ENCODE results near the gene RNF125.
"Not testable (repeated sequence)": the region's sequence is repeated elsewhere in the genome, so short reads cannot be mapped to it uniquely, and the experiment has no call there.

RNF125 gene

DNA sequence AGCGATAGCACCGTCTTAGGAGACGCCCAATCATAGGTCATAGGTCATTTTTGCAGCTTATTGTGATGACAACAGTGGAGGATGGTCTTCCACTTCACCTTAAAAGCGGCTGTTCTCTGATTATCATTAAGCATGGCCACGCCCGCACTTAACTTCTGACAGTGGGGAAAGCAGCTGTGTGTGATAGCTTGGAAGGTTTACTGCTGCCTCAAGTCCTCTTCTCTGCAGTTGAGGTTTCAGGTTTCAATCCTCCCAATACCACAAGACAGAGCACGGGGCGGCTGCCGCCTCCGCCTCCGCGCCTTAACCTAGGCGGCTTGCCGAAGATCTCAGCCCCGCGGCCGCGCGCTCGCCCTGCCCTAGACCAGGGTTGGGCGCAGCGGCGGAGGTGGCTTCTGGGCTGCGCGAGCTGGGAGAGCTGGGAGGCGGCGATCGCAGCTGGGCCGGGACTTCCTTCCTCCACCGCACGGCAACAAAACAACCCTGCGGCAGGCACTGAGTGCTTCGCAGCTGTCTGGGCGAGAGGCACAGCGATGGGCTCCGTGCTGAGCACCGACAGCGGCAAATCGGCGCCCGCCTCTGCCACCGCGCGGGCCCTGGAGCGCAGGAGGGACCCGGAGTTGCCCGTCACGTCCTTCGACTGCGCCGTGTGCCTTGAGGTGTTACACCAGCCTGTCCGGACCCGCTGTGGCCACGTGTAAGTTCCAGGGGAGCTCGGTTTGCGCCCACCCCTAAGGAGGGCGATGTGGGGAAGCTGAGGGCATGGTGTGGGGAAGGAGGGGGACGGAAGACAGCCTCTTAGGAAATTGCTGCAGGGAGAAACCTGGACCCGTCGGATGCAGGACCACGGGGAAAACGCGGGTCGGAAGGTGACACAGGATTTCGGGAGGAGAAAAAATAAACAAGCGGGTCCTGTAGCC lies at the start of gene RNF125:
TSS of gene RNF125 (plus strand) at position 495 of the 920 bp plus-strand sequence. CDS start at position 534, 39 bp downstream.
- peak; percentile 47 for DNase-seq

DNA sequence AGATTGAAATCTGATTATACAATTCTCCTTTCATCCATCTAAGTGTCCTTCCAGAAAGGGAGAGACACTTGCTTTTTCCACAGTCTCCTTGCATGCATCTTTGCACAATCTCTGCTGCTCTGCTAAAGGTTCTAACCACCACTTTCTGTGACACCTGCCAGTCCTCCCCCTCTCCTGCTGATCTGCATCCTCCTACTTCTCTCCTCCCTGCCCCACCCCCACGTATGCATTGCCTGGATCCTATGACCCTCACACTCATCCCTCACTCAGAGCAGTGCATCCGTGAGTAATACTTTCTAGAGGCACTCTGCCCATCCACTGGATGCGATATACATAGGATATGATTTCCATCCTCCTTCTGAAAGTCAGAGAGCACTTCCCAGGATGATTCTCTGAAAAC lies 48.0 kb upstream of the RNF125 start:
- DNase-seq = no peak

DNA sequence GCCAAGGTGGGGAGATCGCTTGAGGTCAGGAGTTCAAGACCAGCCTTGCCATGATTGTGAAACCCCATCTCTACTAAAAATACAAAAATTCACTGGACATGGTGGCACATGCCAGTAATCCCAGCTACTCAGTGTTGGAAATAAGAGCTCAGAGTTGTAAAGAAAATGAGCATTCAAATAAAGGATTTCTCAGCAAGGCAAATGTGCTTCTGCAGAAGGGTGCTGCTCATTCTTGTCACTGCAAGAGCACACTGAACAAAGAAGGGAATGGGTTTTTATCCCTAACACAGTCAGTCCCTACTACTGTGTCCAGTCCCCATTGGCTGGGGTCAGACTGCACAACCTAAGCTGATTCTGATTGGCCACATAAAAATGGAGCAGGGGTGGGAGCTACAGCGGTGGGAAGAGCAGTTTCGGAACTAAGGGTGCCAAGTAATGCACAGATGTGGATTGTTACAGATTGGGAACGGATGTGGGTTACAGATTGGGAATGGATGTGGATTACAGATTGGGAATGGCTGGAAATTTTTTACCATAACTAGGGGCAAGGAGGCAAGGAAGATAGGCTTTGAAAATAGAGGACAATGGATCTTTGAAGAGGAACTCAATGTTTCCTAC lies 44.6 kb upstream of the RNF125 start:
- no peak for DNase-seq

DNA sequence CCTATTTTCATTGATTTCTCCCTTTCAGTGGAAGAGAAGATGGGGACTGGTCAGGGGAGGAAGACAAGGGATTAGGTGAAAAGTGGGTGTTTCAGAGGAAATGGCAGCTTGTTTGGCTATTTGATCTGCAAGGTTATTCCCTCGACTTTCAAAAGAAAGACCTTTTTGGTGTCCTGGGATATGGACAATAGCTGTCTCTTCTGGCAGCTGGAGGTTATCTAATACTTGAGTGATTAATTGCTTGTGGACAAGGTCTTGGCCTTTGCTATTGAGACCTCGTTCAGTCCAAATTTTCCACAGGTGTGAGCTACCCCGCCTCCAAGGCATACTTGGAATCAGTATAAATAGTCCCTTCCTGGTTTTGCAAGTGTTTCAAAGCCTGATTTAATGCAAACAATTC lies 42.4 kb upstream of the RNF125 start:
- no peak for DNase-seq

DNA sequence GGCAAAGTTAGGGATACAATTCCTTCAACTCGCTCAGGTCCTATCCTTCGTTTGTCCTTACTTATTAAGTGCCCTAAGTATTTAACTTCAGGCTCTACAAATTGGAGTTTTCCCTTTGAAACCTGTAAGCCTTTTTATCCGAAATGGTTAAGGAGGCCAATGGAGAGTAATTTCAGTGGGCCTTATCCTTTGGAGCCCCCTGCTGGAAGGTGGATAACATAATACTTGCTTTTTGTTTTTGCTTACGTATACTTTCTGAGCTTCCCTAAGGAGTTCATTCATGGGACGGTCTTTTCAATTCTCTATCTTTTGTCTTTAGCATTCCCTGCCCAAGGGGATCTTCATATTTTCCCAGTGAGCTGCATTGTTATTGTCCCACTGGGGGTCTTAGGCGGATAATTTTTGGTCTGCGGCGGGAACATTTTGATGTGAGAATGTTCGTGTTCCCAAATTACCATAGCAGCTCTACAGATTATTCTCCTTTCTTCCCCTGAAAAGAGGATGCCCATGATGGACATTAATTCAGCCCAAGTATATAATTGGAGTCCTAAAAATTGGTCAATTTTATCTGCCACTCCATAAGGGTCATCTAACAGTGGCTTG lies 41.3 kb upstream of the RNF125 start:
- DNase-seq = no peak

DNA sequence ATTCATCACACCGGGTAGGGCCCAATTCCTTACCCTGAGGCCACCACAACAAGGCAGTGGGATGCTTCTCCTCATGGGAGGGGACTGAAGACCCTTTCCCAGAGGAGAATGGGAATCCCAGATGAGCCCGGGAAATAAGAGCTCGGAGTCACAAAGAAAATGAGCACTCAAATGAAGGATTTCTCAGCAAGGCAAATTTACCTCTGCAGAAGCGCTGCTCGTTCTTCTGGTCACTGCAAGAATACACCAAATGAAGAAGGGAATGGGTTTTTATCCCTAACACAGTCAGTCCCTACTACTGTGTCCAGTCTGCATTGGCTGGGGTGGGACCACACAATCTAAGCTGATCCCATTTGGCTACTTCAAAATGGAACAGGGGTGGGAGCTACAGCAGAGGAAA lies 40.0 kb upstream of the RNF125 start:
- no peak for DNase-seq

DNA sequence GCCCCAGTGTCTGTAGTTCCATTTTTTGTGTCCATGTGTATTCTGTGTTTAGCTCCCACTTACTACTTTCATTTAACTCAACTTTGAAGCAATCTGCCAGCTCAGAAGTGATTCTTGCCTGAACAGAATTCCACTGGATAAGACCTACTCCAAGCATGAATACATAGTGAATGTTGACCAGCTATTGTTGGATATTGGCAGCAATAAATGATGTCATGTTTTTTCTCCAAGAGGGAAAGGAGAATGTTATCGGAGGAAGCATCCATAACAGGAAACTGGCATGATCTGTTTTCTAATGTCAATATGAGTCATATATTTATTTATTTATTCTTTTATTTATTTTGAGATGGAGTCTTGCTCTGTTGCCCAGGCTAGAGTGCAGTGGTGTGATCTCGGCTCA lies 38.9 kb upstream of the RNF125 start:
- DNase-seq = no peak

DNA sequence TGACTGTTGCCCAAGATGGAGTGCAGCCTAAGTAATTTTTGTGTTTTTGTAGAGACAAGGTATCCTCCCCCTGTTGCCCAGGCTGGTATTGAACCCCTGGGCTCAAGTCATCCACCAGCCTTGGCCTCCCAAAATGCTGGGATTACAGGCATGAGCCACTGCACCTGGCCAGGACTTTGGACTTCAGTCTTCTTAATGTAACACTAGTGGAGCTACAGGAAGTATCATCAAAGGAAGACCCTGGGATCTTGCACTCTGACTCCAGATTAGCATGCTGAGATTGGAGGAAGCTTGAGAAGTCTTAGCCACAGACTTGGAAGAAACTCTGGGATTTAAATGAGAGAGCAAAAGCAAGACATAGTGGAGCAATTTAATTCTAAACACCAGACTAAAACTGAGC lies 37.8 kb upstream of the RNF125 start:
- DNase-seq = no peak

DNA sequence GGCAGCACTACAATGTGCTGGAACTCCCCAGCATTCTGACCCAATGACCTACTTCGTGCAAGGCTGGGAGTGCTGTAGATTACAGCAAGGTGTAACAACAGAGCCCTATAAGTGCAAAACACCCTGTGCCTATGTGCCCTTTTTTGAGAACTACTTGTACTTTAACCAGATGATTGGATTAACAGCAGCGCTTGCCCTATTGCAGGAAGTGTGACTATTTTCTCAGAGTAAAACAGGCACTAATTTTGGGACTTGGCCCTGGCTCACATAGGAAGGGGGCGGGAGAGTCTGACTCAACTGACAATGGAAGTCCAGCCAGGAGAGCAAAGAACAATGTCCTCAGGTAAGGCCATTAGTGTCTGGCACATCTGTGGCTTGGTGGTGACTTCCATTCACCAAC lies 35.6 kb upstream of the RNF125 start:
- DNase-seq = no peak

DNA sequence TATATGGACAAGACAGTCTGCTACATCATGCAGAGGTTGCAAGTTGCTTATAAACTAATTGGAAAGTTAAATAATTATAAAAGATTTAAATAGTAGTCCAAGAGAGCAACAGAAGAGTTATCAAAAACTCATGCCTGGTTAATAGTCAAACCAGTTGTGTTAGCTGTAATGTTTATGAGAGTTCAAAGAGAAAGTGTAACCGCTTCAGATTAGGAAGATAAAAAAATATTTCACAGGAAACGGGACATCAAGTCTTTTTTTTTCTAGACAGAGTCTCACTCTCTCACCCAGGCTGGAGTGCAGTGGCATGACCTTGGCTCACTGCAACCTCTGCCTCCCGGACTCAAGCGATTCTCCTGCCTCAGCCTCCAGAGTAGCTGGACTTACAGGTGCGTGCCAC lies 34.6 kb upstream of the RNF125 start:
- DNase-seq = no peak

DNA sequence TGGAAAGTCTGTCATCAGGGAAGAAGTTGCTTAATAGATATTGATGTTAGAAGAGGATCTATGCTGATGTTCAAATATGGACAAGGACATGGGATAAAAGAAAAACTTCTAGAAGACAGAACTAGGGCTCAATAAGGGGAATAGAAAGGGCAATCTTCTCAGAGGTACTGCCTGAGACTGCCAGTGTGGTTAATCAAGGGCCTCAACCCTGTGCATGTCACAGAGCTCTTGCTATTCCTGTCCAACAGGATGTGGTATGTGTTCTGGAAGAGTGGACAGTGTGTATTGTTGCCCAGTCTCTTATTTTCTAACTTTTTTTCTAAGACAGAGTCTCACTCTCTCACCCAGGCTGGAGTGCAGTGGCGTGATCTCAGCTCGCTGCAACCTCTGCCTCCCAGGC lies 27.8 kb upstream of the RNF125 start:
- DNase-seq = no peak

DNA sequence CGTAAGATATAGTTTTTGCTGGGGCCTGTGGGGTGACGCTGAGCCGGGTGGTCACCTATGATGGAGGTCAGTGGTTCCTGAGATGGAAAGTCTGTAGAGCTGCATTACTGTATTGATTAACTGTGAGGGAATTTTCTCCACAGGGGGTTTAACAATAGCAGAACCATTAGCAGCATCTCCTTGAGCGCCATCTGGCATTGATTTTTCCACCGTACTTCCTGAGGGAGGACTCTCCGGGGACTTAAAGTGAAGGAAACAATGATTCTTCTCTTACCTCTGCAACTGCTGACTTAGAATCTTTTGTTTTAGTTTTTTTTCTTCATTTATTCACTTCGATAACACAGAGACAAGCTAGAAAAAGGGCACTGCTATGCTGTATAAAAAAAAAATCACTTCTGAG lies 22.6 kb upstream of the RNF125 start:
- DNase-seq = no peak

DNA sequence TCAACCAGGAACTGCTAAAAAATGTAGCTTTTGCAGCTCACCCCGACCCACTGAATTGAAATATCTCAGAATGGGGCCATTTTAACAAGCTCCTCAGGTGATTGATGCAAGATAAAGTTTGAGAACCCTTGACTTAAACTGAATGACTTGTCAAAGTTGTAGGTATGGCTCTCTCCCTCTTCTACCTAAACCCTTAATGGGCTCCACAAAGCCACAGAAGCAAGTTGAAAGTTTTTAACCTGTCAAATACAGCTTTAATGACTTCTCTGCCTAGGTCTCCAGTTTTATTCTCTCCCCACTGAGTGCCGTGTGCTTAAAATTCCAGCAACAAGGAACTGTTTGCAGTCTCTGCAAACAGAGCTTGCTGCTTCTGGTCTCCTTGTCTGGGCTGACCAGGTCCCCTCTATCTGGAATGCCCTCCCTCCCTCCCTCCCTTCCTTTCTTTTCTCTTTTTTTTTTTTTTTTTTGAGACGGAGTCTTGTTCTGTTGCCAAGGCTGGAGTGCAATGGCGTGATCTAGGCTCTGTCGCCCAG lies 19.7 kb upstream of the RNF125 start:
- DNase-seq = no peak

DNA sequence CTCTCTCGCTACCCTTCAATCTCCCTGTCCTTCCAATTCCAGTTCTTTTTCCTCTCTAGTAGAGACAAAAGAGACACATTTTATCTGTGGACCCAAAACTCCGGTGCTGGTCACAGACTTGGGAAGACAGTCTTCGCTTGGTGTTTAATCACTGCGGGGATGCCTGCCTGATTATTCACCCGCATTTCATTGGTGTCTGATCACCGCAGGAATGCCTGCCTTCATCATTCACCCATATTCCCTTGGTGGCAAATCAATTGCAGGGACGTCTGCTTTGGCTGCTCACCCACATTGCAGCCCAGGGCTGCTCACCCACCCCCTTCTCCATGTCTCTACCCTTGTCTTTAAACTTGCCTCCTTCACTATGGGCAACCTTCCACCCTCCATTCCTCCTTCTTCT lies 17.5 kb upstream of the RNF125 start:
- not testable (repeated sequence) for DNase-seq

DNA sequence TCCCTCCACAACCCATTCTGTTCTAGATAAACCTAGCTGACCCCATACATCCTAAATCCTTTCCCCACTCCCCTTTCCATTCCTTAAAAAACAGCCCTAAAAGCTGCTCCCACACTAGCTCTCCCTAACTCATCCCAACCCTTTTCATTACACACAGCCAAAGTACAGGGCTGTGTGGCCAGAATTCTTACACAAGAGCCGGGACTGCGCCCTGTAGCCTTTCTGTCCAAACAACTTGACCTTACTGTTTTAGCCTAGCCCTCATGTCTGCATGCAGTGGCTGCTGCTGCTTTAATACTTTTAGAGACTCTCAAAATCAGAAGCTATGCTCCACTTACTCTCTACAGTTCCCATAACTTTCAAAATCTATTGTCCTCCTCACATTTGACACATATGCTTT lies 14.8 kb upstream of the RNF125 start:
- DNase-seq = not testable (repeated sequence)

DNA sequence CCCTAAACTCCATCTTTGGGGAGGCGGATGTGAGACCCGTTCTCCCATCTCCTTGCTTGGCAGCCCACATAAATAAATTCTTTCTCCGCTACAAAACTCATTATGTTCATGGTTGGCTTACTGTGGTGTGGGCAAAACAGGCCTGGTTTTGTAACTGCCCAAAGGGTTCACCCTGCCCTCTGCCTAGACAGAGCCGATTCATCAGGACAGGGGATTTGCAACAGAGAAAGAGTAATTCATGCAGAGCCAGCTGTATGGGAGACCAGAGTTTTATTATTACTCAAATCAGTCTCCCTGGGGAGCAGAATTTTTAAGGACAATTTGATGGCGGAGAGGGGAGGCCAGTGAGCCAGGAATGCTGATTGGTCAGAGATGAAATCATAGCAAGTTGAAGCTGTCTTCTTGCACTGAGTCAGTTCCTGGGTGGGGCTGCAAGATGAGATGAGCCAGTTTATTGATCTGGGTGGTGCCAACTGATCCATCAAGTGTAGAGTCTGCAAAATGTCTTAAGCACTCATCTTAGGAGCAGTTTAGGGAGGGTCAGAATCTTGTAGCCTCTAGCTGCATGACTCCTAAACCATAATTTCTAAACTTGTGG lies 8.4 kb upstream of the RNF125 start:
- peak; percentile 35 for DNase-seq

DNA sequence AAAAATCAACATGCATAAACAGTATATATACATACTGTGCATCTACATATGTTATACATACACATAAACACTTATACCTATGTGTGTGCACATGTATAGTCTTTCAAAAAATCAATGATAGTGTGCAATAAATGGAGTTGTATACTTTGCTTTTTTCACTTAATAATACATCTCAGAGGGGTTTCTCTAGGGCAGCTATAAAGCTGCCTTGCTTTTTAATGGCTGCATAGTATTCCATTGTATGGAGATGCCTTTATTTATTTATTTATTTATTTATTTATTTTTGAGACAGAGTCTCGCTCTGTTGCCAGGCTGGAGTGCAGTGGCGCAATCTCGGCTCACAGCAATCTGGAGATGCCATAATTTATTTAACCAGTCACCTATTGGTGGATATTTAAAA lies 7.4 kb upstream of the RNF125 start:
- no peak for DNase-seq

DNA sequence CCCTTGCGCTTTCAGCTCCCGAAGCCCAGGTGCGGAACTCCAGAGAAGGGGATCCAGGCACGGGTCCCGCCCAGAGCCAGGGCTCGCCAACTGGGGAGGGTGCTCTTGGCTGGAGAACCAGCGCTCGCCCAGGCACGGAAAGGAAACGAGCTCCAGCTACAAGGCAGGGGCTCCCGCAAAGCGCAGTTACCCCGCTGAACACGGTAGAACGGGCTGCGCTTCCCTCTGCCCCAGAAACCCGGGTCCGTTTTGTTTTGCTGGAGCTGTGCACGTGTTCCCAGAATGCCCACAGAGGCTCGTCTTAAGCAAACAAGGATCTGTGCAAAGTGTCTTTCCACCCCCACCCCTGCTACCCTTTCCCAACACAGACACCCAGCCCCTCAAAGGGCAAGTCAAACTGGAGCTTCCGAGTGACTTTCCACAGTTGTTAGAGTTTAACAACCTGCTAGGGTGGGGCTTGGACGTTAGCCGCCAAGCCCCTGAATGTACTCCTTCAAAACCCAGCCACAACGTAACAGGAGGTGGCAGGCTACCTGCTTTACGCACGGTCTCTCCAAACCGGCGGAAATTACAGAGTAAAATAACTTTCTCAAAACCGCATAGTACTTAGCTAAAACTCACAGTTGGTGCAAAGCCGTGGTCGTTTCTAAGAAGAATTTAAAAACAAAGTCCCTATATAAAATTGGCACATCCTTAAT lies 775 bp downstream of the RNF125 start:
- DNase-seq = no peak

DNA sequence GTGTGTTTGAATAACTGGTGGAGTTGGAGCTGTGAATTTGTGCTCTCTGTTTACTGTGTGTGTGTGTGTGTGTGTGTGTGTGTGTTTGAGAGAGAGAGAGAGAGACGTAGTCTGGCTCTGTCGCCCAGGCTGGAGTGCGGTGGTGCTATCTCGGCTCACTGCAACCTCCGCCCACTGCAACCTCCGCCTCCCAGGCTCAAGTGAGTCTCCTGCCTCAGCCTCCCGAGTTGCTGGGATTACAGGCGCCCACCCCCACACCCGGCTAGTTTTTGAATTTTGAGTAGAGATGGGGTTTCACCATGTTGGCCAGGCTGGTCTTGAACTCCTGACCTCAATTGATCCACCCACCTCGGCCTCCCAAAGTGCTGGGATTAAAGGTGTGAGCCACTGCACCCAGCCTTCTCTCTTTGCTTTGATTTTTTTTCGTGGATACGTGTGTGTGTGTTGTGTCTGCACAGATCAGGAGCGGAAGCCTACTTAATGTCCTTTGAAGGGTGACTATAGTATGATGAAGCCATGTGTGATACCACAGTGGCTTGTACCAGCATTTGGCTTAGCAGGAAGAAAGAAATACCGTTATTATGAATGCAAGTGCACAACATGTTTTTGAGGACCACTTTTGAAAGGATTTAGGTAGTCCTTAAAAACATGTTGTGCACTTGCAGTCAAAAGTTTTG lies 1.5 kb downstream of the RNF125 start:
- DNase-seq = not testable (repeated sequence)

DNA sequence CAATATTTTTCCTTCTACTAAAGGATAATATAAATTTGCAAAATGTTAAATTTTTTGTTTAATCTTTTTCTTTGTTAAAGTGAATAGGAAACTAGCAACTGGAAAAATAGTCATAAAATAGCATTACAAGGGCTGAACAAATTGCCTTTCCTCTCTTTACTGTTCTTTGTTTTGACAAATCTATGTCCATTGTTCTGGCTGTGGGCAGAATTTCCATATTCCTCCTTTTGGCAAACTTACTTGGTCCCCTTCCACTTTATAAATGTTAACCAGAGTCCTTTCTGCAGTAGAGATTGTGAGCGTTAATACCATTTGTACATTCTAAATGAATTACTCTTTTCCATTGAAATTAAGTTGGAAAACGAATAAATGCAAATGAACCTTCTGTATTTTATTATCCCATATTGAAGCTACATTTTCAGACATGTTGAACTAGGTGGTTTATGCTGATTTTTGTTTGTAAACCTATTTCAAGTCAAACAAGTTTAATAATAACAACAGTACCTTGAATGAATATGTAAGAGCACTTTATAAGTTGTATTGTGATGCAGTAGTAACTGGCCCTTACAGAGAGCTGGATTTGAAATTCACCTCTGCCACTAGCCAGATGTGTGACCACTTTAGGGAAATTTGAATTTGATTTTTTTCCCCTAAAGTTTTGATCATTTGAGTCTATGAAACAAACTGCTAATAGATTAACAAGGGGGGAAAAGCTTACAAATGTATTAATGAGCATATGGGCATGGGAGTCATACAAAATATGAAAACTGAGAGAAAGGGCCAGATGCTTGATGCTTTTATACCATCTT lies 3.3 kb downstream of the RNF125 start:
- DNase-seq = no peak

DNA sequence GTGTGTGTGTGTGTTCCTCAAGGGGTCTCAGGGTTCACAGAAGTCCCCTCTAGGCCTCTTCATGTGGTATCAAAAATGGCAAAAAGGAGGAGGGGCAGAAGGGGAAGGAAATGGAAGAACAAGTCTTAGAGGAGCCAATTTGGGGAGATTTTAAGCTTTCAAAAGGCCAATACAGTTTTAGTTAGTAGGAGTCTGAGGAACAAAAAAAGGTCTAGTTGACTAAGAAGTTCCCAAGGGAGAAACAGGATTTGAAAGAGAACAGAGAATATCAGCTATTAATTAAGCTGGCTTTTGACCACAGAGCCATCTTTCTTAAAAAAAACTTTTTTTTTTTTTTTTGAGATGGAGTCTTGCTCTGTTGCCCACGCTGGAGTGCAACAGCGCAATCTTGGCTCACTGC lies 7.1 kb downstream of the RNF125 start:
- DNase-seq = no peak

Measured in T1000 (cell line).